HTERT RPE-1 (cell line): Measurements from ENCODE around the gene CAMK2D.
"Not testable (repeated sequence)": the region's sequence is repeated elsewhere in the genome, so short reads cannot be mapped to it uniquely, and the experiment has no call there.

Source experiments
- in situ Hi-C: fragments of 300-500 bp; cut with MboI; formaldehyde crosslinking; loops from 4 replicates; pipeline ENCODE4 v1.14.3; 2020; ENCODE audit warnings: low sequenced_read_pairs

Gene CAMK2D

DNA sequence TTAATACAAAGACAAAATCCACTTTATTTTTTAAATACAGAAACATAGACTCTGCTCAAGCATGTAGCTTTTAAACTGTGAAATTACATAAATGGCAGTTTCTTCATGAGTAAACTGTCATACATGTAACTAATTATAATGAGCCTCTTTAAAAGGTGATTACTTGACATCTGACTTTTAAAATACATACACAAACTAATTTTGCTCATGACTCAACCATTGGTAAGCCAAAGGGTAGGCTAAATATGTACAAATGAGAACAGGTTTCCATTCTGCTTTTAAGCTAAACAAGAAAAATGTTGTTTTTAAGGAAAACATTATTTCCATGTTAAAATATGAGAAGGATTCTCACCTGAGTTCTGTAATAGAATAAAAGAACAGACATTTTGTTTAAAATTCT is 27.9 kb downstream of the CAMK2D start:
- in situ Hi-C loops = no loop called here

DNA sequence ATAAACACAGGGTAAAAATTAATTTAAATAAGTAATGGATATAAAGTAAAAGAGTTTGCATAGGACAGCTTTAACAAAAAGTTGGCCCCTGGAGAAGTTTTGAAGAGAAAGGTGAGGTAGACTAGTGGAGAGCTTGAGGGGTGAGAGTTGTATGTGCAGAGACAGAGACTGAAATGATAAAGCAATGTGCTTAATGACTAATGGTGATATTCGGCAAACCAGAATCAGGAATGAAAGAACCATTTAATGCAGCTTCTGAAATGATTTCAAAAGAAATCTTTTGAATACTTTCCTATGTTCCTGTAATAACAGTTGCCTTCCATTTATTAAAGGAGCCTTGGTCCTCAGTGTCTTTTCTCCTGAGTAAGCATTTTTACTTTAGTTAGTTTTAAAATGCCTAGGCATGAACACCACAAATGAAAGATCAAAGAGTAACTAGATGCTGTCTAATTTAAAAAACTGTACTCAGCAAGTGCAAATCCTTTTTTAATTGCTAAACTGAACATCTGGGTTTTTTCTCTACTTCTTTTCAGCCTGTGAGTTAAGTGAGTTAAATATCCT is 28.5 kb downstream of the CAMK2D start:
- in situ Hi-C loops = no loop called here

GRCh38 chr4:113730467-113731216 is 30.9 kb downstream of the CAMK2D start:
- in situ Hi-C loops = no loop called here

- in situ Hi-C loops = no loop called here
Measured at GRCh38 chr4:113727802-113728201, 33.7 kb downstream of the CAMK2D start.

GRCh38 chr4:113725963-113726362 is 35.6 kb downstream of the CAMK2D start:
- in situ Hi-C loops = no loop called here

DNA sequence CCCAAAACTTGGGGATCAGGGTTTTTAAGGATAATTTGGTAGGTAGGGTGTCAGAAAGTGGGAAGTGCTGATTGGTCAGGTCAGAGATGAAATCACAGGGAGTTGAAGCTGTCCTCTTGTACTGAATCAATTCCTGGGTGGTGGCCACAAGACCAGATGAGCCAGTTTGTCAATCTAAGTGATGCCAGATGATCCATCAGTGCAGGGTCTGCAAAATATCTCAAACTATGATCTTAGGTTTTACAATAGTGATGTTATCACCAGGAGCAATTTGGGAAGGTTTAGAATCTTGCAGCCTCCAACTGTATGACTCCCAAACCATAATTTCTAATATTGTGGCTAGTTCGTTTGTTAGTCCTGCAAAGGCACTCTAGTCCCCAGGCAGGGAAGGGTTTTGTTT is 43.3 kb downstream of the CAMK2D start:
- in situ Hi-C loops = no loop called here

- in situ Hi-C loops = no loop called here
Measured at GRCh38 chr4:113711883-113712662, 49.5 kb downstream of the CAMK2D start.

DNA sequence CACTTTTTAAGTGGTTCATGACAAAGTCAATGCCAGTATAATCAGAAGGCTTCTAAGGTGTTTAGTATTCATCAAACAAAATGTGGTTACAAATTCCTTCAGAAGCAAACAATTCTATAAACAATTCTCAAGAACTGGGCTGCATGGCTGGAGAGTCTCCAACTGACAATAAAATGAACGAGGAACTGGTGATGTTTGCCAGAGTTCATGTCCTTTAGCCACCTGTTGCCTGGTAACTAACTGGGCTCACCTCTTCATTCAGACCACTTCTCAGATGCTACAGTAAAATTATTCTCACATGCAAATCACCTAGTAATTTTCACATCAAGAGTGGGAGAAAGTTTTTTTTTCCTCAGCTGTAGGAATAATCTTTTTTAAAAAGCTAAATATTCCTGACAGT is 53.3 kb downstream of the CAMK2D start:
- in situ Hi-C loops = no loop called here

DNA sequence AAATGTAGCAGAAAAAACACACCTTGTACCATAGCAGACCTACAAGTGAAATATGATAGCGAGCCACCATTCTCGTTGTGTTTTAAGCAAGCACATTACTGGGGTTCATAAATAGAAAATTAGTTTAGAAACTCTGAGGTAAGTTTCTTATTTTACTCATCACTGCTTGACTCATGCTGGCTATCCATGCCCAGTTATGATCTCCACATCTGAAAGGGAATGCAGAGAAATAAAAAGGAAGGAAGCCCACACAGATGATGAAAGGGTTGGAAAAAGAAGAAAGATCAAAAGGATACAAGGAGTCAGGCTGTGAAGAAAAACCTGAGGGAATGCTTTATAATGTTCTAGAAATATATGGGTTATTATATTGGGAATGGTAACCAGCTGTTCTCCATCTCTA is 54.5 kb downstream of the CAMK2D start:
- in situ Hi-C loops = no loop called here

DNA sequence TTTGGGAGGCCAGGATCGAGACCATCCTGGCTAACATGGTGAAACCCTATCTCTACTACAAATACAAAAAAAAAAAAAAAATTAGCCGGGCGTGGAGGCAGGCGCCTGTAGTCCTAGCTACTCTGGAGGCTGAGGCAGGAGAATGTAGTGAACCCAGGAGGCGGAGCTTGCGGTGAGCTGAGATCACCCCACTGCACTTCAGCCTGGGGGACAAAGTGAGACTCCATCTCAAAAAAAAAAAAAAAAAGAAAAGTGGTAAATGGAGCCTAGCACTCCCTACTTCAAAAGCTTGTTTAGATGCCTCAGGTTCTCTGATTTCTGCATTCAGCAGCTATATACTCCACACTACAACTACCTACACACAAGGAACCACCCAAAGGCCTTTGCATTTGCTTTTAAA is 56.4 kb downstream of the CAMK2D start:
- in situ Hi-C loops = not testable (repeated sequence)

DNA sequence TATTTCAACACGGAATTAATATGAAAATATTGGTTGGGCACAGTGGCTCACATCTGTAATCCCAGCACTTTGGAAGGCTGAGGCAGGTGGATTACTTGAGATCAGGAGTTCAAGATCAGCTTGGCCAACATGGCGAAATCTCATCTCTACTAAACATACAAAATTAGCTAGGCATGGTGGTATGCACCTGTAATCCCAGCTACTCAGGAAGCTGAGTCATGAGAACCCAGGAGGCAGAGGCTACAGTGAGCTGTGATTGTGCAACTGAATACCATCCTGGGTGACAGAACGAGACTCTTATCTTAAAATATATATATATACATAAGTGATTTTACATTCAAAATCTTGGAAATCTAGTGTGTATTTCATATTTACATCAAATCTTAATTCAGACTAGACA is 58.9 kb downstream of the CAMK2D start:
- in situ Hi-C loops = not testable (repeated sequence)

GRCh38 chr4:113701169-113701568 is 60.4 kb downstream of the CAMK2D start:
- in situ Hi-C loops = no loop called here

DNA sequence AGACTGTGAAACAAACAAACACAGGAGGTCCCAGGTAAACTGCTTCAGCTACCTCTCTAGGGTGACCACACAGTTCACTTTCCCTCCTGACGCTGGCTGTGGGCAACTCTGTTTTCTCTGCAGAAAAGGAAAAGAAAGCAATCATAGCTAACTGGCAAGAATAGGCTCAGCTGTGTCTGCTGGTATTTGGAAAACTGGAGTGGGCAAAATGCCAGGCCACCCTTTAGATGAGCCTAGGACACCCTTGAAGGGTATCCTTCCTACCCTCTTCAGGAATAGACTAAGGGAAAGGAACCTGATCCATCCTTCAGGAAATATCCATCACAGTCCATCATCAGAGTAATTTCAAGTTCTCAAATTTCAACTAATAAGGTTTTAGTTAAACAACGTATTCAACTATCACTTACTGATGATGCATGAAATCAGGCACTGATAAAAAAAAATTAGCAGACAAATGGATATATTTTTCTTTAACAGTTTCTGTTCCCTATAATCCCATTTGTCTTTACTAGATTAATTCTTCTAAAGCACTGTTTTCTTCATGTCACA is 60.9 kb downstream of the CAMK2D start:
- in situ Hi-C loops = no loop called here

- in situ Hi-C loops = no loop called here
Measured at GRCh38 chr4:113699772-113700171, 61.8 kb downstream of the CAMK2D start.

DNA sequence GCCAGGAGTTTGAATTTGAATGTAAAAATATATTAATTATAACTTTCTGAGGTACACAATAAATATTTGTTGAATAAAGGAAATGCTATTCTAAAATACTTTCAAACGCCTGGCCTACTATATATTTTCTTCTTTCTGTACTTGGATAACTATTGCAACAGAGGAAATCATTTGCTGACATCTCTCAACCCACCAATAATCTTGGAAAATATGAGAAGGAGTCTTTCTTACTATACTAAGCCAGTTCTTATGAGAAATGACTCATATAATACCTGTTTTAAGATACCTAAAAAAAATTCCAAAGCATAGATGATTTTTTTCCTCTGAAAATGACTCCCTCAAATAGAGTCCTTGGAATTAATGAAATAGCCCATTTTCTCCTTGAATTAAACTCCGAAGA is 64.1 kb downstream of the CAMK2D start:
- in situ Hi-C loops = no loop called here

- in situ Hi-C loops = no loop called here
Measured at GRCh38 chr4:113695328-113696169, 66.0 kb downstream of the CAMK2D start.

DNA sequence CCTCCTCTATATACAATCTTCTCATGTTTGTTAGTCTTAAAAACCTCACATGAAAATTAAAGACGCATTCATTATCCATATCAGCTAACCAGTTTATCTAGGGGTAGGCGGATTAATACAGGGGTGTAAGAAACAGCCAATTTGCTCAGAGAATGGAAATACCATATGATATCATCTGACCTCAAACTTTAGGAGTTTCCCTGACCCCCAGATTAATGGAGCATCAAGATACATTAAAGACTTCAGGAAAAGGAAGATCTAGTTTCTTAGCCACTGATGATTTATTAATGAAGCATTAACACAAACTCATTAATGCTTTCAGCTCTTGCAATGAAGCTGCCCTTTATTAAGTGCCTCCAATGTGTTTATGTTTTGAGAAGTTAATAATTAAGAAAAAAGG is 67.5 kb downstream of the CAMK2D start:
- in situ Hi-C loops = no loop called here

DNA sequence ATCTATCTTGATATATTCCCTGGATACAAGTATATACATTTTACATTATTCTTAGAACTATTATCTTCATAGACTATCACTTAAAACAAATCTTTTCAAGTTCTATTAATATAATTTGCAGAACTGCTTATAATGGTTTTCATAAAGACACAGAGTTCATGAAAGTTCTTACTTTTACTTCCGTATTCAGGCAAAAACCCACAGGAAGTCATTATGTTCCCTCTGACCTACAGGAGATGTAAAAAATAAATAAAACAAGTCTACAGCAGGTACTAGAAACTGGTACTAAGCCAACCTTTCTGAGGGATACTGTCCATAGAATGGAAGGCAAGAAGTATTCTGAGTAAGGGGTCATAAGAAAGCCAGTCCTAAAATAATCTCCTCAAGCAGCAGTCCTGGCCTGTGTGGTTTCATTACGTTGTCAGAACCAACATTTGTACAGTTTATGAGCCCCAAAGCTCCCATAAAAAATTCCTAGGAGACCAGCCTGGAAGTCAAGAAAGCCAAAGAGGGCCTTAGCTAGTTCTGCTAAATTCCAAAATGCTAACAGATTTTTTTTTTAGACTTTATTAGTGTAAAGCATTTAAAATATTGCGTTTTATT is 68.6 kb downstream of the CAMK2D start:
- in situ Hi-C loops = no loop called here

GRCh38 chr4:113691676-113692075 is 69.9 kb downstream of the CAMK2D start:
- in situ Hi-C loops = no loop called here

- in situ Hi-C loops = no loop called here
Measured at GRCh38 chr4:113689394-113689793, 72.1 kb downstream of the CAMK2D start.
